A549 treated with dexamethasone at 1 μM for 4 hours (cell line): Measurements from ENCODE around the gene PGK1. TPM values are rescaled to one million over a fixed set of nuclear protein-coding genes. Genes with fewer than 3 reads are reported as not detected.

Experiments
- total RNA-seq: library from RNA; stranded (reverse); fragments of 200-300 nt; extraction: Qiagen RNA extraction; gene quantifications from 5 replicates; pipeline ENCODE4 v1.2.3, GENCODE V29; 2022

PGK1 gene
- 560 to 594 TPM (median 575 TPM) in 5 replicates for total RNA-seq

GRCh38 chrX:78103623-78104446, at the start of gene PGK1:
TSS of gene PGK1 (plus strand) at chrX:78104248. CDS start at chrX:78104341, 93 bp downstream.

GRCh38 chrX:78139160-78140123, 35.4 kb downstream of the PGK1 start, which contains the start of gene TAF9B:
TSS of gene TAF9B (minus strand) at chrX:78139650. CDS start at chrX:78139611, 39 bp downstream.

Other genes with a start within 250 kb of the PGK1 start
- 35.9 to 46.3 TPM (median 44.6 TPM) in 5 replicates for gene MAGT1, start 208.8 kb upstream of the PGK1 start, total RNA-seq
- gene COX7B, start 204.8 kb upstream of the PGK1 start, total RNA-seq, result 554 to 678 TPM (median 586 TPM) in 5 replicates
- 3.3 to 5.8 TPM (median 4.6 TPM) in 5 replicates for gene ATP7A, start 193.6 kb upstream of the PGK1 start, total RNA-seq
- 0.34 to 0.67 TPM (median 0.37 TPM) in 5 replicates for gene PGAM4, start 134.6 kb upstream of the PGK1 start, total RNA-seq
- 11.7 to 14.8 TPM (median 12.4 TPM) in 5 replicates for gene TAF9B, start 35.4 kb downstream of the PGK1 start, total RNA-seq
- not detected in 5 replicates for gene CYSLTR1, start 223.4 kb downstream of the PGK1 start, total RNA-seq